ENCODE data around the gene TRIO.

Gene TRIO

GRCh38 chr5:14226992-14227391 is 83.8 kb downstream of the TRIO start:
- Histone ChIP-seq H3K27me3 (ENCODE audit: insufficient read depth, insufficient read length) (no peaks in the 10 kb centered on the region), H3K9ac (ENCODE audit: insufficient read length, low read depth) (no peak overlapping the region), H3K9me3 (ENCODE audit: insufficient read depth, low read length) (no peaks in the 10 kb centered on the region), H3K4me1 (ENCODE audit: insufficient read depth, insufficient read length) (peaks cover 6% of the 10 kb centered on the region), H3K36me3 (ENCODE audit: insufficient read depth, insufficient read length, low read length) (peaks cover 17% of the 10 kb centered on the region), H3K4me3 (ENCODE audit: insufficient read length, low read depth) (no peak overlapping the region)
- DNase-seq (ENCODE audit: low read depth, low spot score) = no peak
- no peak for TF ChIP-seq YY1 (IDR thresholded peaks at IDR 0.05; ENCODE audit: insufficient read depth, insufficient read length)
- TF ChIP-seq ZNF274 (IDR thresholded peaks at IDR 0.05; ENCODE audit: low read depth, low read length) = no peak
- no peak for TF ChIP-seq SUZ12 (IDR thresholded peaks at IDR 0.05; ENCODE audit: extremely low read depth, insufficient read depth, insufficient read length)

GRCh38 chr5:14227513-14227912 is 84.4 kb downstream of the TRIO start:
- no peak for DNase-seq (ENCODE audit: low read depth, low spot score)
- Histone ChIP-seq H3K36me3 (ENCODE audit: insufficient read depth, insufficient read length, low read length) (peaks cover 17% of the 10 kb centered on the region), H3K4me3 (ENCODE audit: insufficient read length, low read depth) (no peak overlapping the region), H3K9ac (ENCODE audit: insufficient read length, low read depth) (no peak overlapping the region), H3K4me1 (ENCODE audit: insufficient read depth, insufficient read length) (peaks cover 6% of the 10 kb centered on the region), H3K9me3 (ENCODE audit: insufficient read depth, low read length) (no peaks in the 10 kb centered on the region), H3K27me3 (ENCODE audit: insufficient read depth, insufficient read length) (no peaks in the 10 kb centered on the region)
- TF ChIP-seq ZNF274 (IDR thresholded peaks at IDR 0.05; ENCODE audit: low read depth, low read length) (no peak), YY1 (IDR thresholded peaks at IDR 0.05; ENCODE audit: insufficient read depth, insufficient read length) (no peak)

- no peak for DNase-seq (ENCODE audit: low read depth, low spot score)
- Histone ChIP-seq H3K27me3 (ENCODE audit: insufficient read depth, insufficient read length) (no peaks in the 10 kb centered on the region), H3K9me3 (ENCODE audit: insufficient read depth, low read length) (no peaks in the 10 kb centered on the region), H3K36me3 (ENCODE audit: insufficient read depth, insufficient read length, low read length) (peaks cover 13% of the 10 kb centered on the region), H3K4me1 (ENCODE audit: insufficient read depth, insufficient read length) (peaks cover 5% of the 10 kb centered on the region), H3K9ac (ENCODE audit: insufficient read length, low read depth) (no peak overlapping the region), H3K4me3 (ENCODE audit: insufficient read length, low read depth) (no peak overlapping the region)
- TF ChIP-seq ZNF274 (IDR thresholded peaks at IDR 0.05; ENCODE audit: low read depth, low read length) (no peak), YY1 (IDR thresholded peaks at IDR 0.05; ENCODE audit: insufficient read depth, insufficient read length) (no peak), SUZ12 (IDR thresholded peaks at IDR 0.05; ENCODE audit: extremely low read depth, insufficient read depth, insufficient read length) (no peak)
Observed at GRCh38 chr5:14228219-14228618, 85.1 kb downstream of the TRIO start.

GRCh38 chr5:14229181-14229580 is 86.0 kb downstream of the TRIO start:
- H3K9ac ChIP-seq (ENCODE audit: insufficient read length, low read depth) = no peak overlapping the region
- H3K9me3 ChIP-seq (ENCODE audit: insufficient read depth, low read length) = no peaks in the 10 kb centered on the region
- no peak overlapping the region for H3K4me3 ChIP-seq (ENCODE audit: insufficient read length, low read depth)
- H3K36me3 ChIP-seq (ENCODE audit: insufficient read depth, insufficient read length, low read length) = peaks cover 6% of the 10 kb centered on the region
- DNase-seq (ENCODE audit: low read depth, low spot score) = no peak
- H3K4me1 ChIP-seq (ENCODE audit: insufficient read depth, insufficient read length) = peaks cover 2% of the 10 kb centered on the region
- no peaks in the 10 kb centered on the region for H3K27me3 ChIP-seq (ENCODE audit: insufficient read depth, insufficient read length)
- TF ChIP-seq ZNF274 (IDR thresholded peaks at IDR 0.05; ENCODE audit: low read depth, low read length) (no peak), YY1 (IDR thresholded peaks at IDR 0.05; ENCODE audit: insufficient read depth, insufficient read length) (no peak), SUZ12 (IDR thresholded peaks at IDR 0.05; ENCODE audit: extremely low read depth, insufficient read depth, insufficient read length) (no peak)

- H3K4me3 ChIP-seq (ENCODE audit: insufficient read length, low read depth) = no peak overlapping the region
- no peak for DNase-seq (ENCODE audit: low read depth, low spot score)
- peaks cover 6% of the 10 kb centered on the region for H3K36me3 ChIP-seq (ENCODE audit: insufficient read depth, insufficient read length, low read length)
- H3K4me1 ChIP-seq (ENCODE audit: insufficient read depth, insufficient read length) = peaks cover 2% of the 10 kb centered on the region
- no peak overlapping the region for H3K9ac ChIP-seq (ENCODE audit: insufficient read length, low read depth)
- TF ChIP-seq ZNF274 (IDR thresholded peaks at IDR 0.05; ENCODE audit: low read depth, low read length) (no peak), YY1 (IDR thresholded peaks at IDR 0.05; ENCODE audit: insufficient read depth, insufficient read length) (no peak), SUZ12 (IDR thresholded peaks at IDR 0.05; ENCODE audit: extremely low read depth, insufficient read depth, insufficient read length) (no peak)
- no peaks in the 10 kb centered on the region for H3K27me3 ChIP-seq (ENCODE audit: insufficient read depth, insufficient read length)
- no peaks in the 10 kb centered on the region for H3K9me3 ChIP-seq (ENCODE audit: insufficient read depth, low read length)
Observed at GRCh38 chr5:14229734-14230133, 86.6 kb downstream of the TRIO start.

GRCh38 chr5:14231156-14231555 is 88.0 kb downstream of the TRIO start:
- no peak for DNase-seq (ENCODE audit: low read depth, low spot score)
- no peak for TF ChIP-seq ZNF274 (IDR thresholded peaks at IDR 0.05; ENCODE audit: low read depth, low read length)
- TF ChIP-seq YY1 (IDR thresholded peaks at IDR 0.05; ENCODE audit: insufficient read depth, insufficient read length) = no peak
- no peak for TF ChIP-seq SUZ12 (IDR thresholded peaks at IDR 0.05; ENCODE audit: extremely low read depth, insufficient read depth, insufficient read length)
- Histone ChIP-seq H3K27me3 (ENCODE audit: insufficient read depth, insufficient read length) (no peaks in the 10 kb centered on the region), H3K4me1 (ENCODE audit: insufficient read depth, insufficient read length) (peaks cover under 1% of the 10 kb centered on the region), H3K36me3 (ENCODE audit: insufficient read depth, insufficient read length, low read length) (peaks cover 3% of the 10 kb centered on the region), H3K9ac (ENCODE audit: insufficient read length, low read depth) (no peak overlapping the region), H3K4me3 (ENCODE audit: insufficient read length, low read depth) (no peak overlapping the region), H3K9me3 (ENCODE audit: insufficient read depth, low read length) (no peaks in the 10 kb centered on the region)

- H3K9me3 ChIP-seq (ENCODE audit: insufficient read depth, low read length) = no peaks in the 10 kb centered on the region
- no peak for DNase-seq (ENCODE audit: low read depth, low spot score)
- TF ChIP-seq ZNF274 (IDR thresholded peaks at IDR 0.05; ENCODE audit: low read depth, low read length) = no peak
- TF ChIP-seq SUZ12 (IDR thresholded peaks at IDR 0.05; ENCODE audit: extremely low read depth, insufficient read depth, insufficient read length) = no peak
- no peak for TF ChIP-seq YY1 (IDR thresholded peaks at IDR 0.05; ENCODE audit: insufficient read depth, insufficient read length)
- no peak overlapping the region for H3K9ac ChIP-seq (ENCODE audit: insufficient read length, low read depth)
- no peaks in the 10 kb centered on the region for H3K4me1 ChIP-seq (ENCODE audit: insufficient read depth, insufficient read length)
- H3K27me3 ChIP-seq (ENCODE audit: insufficient read depth, insufficient read length) = no peaks in the 10 kb centered on the region
- H3K36me3 ChIP-seq (ENCODE audit: insufficient read depth, insufficient read length, low read length) = peaks cover 2% of the 10 kb centered on the region
- no peak overlapping the region for H3K4me3 ChIP-seq (ENCODE audit: insufficient read length, low read depth)
Observed at GRCh38 chr5:14231890-14232289, 88.7 kb downstream of the TRIO start.

GRCh38 chr5:14234204-14234603 is 91.1 kb downstream of the TRIO start:
- peaks cover 5% of the 10 kb centered on the region for H3K36me3 ChIP-seq (ENCODE audit: insufficient read depth, insufficient read length, low read length)
- no peaks in the 10 kb centered on the region for H3K27me3 ChIP-seq (ENCODE audit: insufficient read depth, insufficient read length)
- TF ChIP-seq YY1 (IDR thresholded peaks at IDR 0.05; ENCODE audit: insufficient read depth, insufficient read length) = no peak
- no peak for TF ChIP-seq ZNF274 (IDR thresholded peaks at IDR 0.05; ENCODE audit: low read depth, low read length)
- TF ChIP-seq SUZ12 (IDR thresholded peaks at IDR 0.05; ENCODE audit: extremely low read depth, insufficient read depth, insufficient read length) = no peak
- no peak for DNase-seq (ENCODE audit: low read depth, low spot score)
- H3K9ac ChIP-seq (ENCODE audit: insufficient read length, low read depth) = no peak overlapping the region
- no peaks in the 10 kb centered on the region for H3K9me3 ChIP-seq (ENCODE audit: insufficient read depth, low read length)
- H3K4me3 ChIP-seq (ENCODE audit: insufficient read length, low read depth) = no peak overlapping the region
- no peaks in the 10 kb centered on the region for H3K4me1 ChIP-seq (ENCODE audit: insufficient read depth, insufficient read length)
